Stimulated activated naive CD8-positive, alpha-beta T cell treated with anti-CD3 and anti-CD28 coated beads, Interleukin-15, Interleukin-2, amounts not matched to agents 100 U/mL and 50 U/mL, for 24 hours (primary cell): Measurements from ENCODE around the gene OSBP.
"Not testable (repeated sequence)": the region's sequence is repeated elsewhere in the genome, so short reads cannot be mapped to it uniquely, and the experiment has no call there.

Experiments
- ATAC-seq: fragments of 150-1000 bp; cut with Tn5 transposase; one replicate; pipeline ENCODE4 v1.10.0; 2021
- DNase-seq: peaks from one replicate; pipeline ENCODE4 v3.0.0; 2021

OSBP gene

GRCh38 chr11:59615637-59616395 lies at the start of gene OSBP:
TSS of gene OSBP (minus strand) at chr11:59615774. CDS start at chr11:59615664, 110 bp downstream.
- DNase-seq (peak; percentile 95), ATAC-seq (peak; percentile 92)

DNA sequence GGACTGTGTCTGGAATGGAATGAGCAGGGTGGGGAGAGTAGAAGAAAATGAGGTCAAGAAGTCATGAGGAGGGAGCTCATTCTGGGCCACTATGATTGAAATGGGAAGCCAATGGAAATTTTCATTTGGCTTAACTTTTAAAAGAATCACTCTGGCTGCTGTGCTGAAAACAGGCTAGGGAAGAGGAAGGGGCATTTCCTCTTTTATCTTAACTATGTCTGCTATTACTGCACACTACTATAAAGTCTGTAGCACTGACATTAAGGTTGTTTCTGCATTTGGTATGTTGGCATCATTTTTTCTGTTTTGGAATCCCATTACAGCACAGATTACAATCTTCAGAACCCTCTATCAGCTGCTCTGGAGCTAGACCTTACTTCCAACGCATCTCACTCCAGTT lies 45.0 kb upstream of the OSBP start:
- no peak for ATAC-seq
- no peak for DNase-seq

- DNase-seq (no peak), ATAC-seq (no peak)
These were observed 44.4 kb upstream of the OSBP start for GRCh38 chr11:59659981-59660380.

DNA sequence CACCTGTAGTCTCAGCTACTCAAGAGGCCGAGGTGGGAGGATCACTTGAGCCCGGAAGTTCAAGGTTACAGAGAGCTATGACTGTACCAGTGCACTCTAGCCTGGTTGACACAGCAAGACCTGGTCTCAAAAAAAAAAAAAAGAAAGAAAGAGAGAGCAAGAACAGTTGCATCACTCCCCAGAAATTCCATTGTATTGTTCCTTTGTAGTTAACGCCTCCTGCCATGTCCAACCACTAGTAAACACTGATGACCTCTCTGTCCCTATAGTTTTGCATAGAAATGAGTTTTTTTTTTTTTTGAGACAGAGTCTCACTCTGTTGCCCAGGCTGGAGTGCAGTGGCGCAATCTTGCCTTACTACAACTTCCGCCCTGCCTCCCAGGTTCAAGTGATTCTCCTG lies 42.5 kb upstream of the OSBP start:
- DNase-seq (no peak), ATAC-seq (no peak)

GRCh38 chr11:59654893-59655292 lies 39.3 kb upstream of the OSBP start:
- no peak for DNase-seq
- no peak for ATAC-seq

DNA sequence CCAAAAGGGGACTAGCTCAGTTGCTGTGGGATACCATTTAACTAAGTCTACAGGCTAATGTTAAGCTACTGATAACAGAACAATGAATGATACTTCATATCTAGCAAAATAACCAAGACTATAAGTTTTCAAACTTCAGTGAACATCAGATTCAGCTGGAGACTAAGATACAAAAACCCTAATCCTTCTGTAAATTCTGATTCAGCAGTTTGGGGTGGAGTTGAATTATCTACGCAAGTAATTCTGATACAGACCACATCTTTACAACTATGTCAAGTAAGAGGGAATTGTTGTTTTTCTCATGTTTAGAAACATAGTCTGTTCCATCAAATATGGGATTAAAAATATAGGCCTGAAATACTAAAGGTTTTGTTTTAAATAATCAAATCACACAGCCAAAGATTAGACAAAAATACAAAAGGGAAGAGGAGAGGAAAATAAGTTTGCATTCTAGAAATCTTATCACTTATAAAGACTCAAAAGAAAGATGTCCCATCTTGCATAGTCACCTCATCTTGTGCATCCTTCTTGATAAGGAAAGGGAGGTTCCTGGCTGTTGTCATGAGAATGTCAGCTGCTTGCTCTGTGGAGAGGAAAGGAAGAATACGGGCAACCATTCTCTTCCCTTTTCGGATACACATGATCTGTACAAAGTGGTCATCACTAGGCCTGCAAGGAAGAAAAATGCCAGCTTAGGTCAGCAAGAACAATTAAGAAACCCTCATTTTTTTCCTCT lies 31.8 kb upstream of the OSBP start:
- ATAC-seq (no peak), DNase-seq (no peak)

GRCh38 chr11:59644528-59644927 lies 29.0 kb upstream of the OSBP start:
- no peak for ATAC-seq
- no peak for DNase-seq

- no peak for ATAC-seq
These were observed 27.8 kb upstream of the OSBP start for GRCh38 chr11:59643390-59643789.

GRCh38 chr11:59641156-59641555 lies 25.6 kb upstream of the OSBP start:
- DNase-seq (no peak), ATAC-seq (no peak)

More at GRCh38 chr11:59643390-59643789, 27.8 kb upstream of the OSBP start:
- no peak for DNase-seq

- ATAC-seq (no peak), DNase-seq (no peak)
These were observed 14.9 kb upstream of the OSBP start for GRCh38 chr11:59630493-59630892.

DNA sequence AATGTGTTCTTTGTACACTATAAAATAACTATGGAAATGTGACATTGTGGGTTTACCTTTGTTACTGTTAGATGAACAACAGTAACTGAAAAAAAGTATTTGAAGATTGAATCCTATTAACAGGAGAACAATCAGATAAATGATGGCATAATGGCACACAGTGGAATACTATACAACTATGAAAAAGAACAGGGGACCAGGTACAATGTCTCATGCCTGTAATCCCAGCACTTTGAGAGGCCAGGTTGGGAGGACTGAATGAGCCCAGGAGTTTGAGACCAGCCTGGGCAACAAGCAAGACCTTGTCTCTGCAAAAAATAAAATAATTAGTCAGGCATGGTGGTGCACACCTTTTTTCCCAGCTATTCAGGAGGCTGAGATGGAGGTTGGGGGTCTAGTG lies 14.4 kb upstream of the OSBP start:
- ATAC-seq (no peak), DNase-seq (no peak)

DNA sequence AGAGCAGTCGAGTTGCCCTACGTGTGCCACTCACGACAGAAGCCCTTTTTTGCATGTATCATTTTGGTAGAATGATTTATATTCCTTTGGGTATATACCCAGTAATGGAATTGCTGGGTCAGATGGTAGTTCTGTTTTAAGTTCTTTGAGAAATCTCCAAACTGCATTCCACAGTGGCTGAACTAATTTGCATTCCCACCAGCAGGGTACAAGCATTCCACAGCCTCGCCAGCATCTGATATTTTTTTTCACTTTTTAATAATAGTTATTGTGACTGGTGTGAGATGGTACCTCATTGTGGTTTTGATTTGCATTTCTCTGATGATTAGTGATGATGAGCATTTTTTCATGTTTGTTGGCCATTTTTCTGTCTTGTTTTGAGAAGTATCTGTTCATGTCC lies 11.4 kb upstream of the OSBP start:
- DNase-seq, ATAC-seq: not testable (repeated sequence)

GRCh38 chr11:59625703-59626102 lies 10.1 kb upstream of the OSBP start:
- DNase-seq (no peak), ATAC-seq (no peak)

DNA sequence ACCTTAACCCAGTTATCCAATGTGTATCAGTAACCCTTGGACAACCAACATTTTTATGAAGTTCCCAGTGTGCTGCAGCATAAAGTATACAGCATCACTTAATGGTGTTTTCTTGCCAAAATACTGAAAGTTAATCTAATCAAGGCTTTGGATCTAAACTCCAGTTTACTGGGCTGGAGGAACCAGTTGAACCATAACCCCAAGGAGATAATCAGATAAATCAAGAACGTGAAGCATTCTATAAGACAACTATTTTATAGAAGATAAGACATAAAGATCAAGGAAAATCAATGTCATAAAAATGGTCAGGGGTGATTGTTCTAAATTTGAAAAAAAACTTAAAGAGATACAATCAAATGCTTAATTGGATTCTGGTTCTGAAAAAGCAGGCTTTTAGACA lies 2.3 kb upstream of the OSBP start:
- ATAC-seq (no peak), DNase-seq (no peak)

DNA sequence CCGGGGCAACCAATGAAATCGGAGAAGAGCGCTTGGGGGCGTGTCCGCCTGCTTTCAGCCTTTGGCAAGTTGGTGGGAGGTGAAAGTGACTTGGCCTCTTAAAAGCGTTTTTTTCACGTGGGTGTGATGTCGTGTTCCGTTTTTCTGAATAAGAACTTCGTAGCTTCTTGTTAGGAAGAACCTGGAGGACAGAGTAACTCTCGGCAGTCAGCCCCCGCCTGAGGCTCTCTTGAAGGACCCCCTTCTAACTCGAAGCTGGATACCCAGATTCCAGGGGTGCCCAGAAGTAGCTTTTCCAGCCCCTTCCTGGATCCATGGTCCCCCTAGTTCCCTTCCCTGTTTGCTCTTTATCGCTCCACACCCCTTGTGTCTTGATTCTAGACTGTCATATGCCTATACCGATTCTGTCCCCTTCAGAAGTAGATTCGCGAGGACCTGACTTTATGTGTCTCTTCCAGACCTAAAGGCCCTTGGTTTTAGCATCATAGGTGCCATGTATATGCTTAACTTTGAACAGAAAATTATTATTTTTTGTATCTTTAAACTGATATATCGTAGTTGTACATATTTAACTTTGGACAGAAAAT lies 915 bp upstream of the OSBP start:
- DNase-seq (peak; percentile 94), ATAC-seq (no peak)

- ATAC-seq (peak; percentile 0), DNase-seq (peak; percentile 51)
These were observed 396 bp downstream of the OSBP start for GRCh38 chr11:59615120-59615636.

DNA sequence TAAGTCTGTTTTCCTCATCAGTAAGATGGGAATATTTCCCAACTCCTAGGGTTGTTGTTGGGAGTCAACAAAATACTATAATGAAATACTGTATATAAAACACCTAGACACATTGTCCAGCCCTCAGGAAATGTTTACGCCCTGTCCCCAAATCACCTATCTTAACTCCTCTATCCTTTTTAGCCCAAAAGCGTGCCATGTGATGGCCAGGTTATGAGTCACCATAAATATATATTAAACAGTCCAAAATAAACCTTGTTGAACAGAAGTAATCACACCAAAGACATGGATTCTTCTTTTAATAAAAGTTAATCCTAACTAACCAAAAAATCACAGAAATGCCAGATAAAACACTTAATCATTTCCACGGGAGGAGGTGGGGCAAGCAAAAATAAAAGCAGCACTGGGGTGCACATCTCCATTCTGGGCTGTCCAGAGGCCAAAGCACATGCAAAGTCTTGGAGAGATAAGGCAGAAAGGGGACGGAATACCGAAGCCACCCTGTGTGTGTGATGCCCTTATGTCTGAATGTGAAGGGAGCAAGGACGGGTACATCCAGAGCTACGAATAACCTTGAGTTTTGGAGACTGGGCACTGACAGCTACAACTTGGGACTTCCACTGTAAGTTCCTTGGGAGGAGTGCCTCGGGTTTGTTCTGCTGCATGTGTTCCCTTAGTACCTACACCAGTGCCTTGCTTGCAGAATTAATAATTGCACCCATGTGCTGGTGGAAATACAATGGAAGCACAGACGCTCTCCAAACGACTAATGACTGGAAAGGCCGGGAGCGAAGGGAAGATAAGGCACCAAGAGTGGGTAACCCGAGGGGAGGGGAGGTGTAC lies 1.1 kb downstream of the OSBP start:
- no peak for ATAC-seq
- DNase-seq, result no peak

DNA sequence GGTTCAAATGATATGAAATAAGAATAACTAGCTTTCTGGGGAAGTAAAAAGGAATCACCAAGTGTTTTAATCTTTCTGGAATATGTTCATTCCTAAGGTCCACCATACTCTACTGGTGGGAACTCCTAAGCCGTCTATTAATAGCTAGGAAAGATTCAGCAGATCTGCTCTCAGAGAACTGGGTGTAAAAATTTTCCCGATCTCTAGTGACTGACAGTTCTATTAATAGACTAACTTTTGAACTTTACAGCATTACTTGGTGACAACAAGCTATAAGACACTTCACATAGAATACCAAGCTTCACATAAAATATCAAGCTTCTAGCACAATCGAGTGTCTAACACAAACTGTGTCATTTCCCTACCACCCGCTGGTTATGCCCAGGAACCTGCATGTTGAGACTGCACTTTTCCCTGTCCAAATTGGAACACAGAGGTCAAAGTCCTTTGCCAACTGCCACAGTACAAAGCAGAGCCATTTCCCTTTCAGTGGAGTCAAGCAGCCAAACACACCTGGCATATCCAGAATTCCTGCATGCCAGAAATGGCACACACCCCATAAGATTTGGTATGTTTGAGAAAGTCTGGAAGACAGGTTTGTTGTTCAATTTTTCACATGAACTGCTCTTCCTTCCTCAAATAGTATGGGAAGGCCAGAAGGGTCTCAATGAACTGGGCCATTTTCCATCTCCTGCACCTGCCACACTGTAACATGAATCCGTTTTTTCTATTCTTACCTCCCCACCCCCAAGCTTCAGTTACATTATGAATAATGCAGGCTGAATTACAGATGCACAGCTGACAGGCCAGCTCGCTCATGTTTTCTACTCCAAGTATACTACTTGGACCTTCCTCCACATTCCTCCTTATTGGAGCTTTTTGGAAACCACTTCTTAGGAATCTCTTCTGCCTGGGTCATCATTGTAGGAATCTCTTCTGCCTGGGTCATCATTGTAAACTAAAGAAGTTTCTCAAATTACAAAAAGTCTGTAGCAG lies 3.7 kb downstream of the OSBP start:
- DNase-seq, result no peak
- ATAC-seq, result no peak

GRCh38 chr11:59610289-59610688 lies 5.3 kb downstream of the OSBP start:
- peak; percentile 11 for DNase-seq
- peak; percentile 53 for ATAC-seq

- no peak for DNase-seq
- no peak for ATAC-seq
These were observed 7.7 kb downstream of the OSBP start for GRCh38 chr11:59607703-59608454.
